H1 (cell line): ENCODE results near the gene ACAA1. TPM values are rescaled to one million over a fixed set of nuclear protein-coding genes. Genes with fewer than 3 reads are reported as not detected.

ENCODE experiments used
- CTBP2 ChIP-seq: IDR thresholded peaks from 2 replicates; pipeline ENCODE4 v1.7.0; 2011; ENCODE audit warnings: borderline replicate concordance, mild to moderate bottlenecking, moderate library complexity, mixed read lengths, low read length; ENCODE audit not compliant: insufficient read depth, insufficient read length
- RAD21 ChIP-seq, 2 experiments: IDR thresholded peaks in 1 of 2; conservative IDR thresholded peaks in 1 of 2; 2 replicates each; pipeline ENCODE4 v1.6.1; 2011; ENCODE audit warnings: low read depth in 2 of 2, low read length in 2 of 2, improper control_type of control experiment in 1 of 2, inconsistent platforms in 1 of 2, mild to moderate bottlenecking in 1 of 2, moderate library complexity in 1 of 2
- RXRA ChIP-seq: IDR thresholded peaks from 2 replicates; pipeline ENCODE4 v1.6.1; 2011; ENCODE audit warnings: low read depth, mild to moderate bottlenecking, low read length, moderate library complexity; ENCODE audit not compliant: insufficient read depth
- SIN3A ChIP-seq, 2 experiments: IDR thresholded peaks in 1 of 2; conservative IDR thresholded peaks in 1 of 2; 2 replicates each; pipeline ENCODE4 v1.6.1; 2011 to 2012; ENCODE audit warnings: low read length in 2 of 2, improper control_type of control experiment in 1 of 2, low read depth in 1 of 2, mild to moderate bottlenecking in 1 of 2
- SIRT6 ChIP-seq: IDR thresholded peaks from one replicate; pipeline ENCODE4 v1.7.1; 2012; ENCODE audit warnings: low read length, inconsistent platforms
- SP4 ChIP-seq: IDR thresholded peaks from 2 replicates; pipeline ENCODE4 v1.6.1; 2012; ENCODE audit warnings: low read length, inconsistent platforms
- YY1 ChIP-seq: IDR thresholded peaks from 2 replicates; pipeline ENCODE4 v1.6.1; 2011; ENCODE audit warnings: low read depth, mild to moderate bottlenecking, low read length
- ZNF274 ChIP-seq: IDR thresholded peaks from 2 replicates; pipeline ENCODE4 v1.7.0; 2012; ENCODE audit warnings: low read length, borderline replicate concordance; ENCODE audit errors: extremely low read depth
- polyA plus RNA-seq, 7 experiments: library from polyadenylated mRNA; depleted of rRNA in 3 of 7; stranded (reverse) in 5 of 7; unstranded in 2 of 7; fragments of >200 nt in 5 of 7; fragments of 200-250 nt in 2 of 7; gene quantifications; 1 replicate in 5 of 7; 2 replicates in 1 of 7; 4 replicates in 1 of 7; pipeline versions ENCODE4 v1.2.1 to v1.2.3, GENCODE V29; 2011 to 2013; ENCODE audit warnings: missing spikeins in 2 of 7, mixed read lengths in 2 of 7
- total RNA-seq: library from RNA; stranded (reverse); fragmentation: NEBNext Ultra II Directional; extraction: Animal tissue kit (Norgen Biotek cat#: 25700); gene quantifications from 2 replicates; pipeline ENCODE4 v1.2.1, GENCODE V29; 2021

Gene ACAA1
- total and polyA plus RNA-seq, 2 of the 8 experiments (the other 6 are each of a cell fraction or from before 2014, with no cell fraction given): 23.1 to 34.8 TPM

GRCh38 chr3:38089163-38089562 is 47.8 kb downstream of the ACAA1 start (continued):
- no peak for TF ChIP-seq RAD21 (IDR thresholded peaks at IDR 0.05 in 1 of 2, conservative IDR thresholded peaks at IDR 0.05 in 1 of 2; ENCODE audit: low read depth in 2 of 2, low read length in 2 of 2)
- no peak for TF ChIP-seq CTBP2
- TF ChIP-seq SP4: no peak
- TF ChIP-seq RXRA: no peak
- no peak for TF ChIP-seq ZNF274
- TF ChIP-seq SIRT6: no peak
- TF ChIP-seq YY1: no peak
- no peak for TF ChIP-seq SIN3A (conservative IDR thresholded peaks at IDR 0.05 in 1 of 2, IDR thresholded peaks at IDR 0.05 in 1 of 2; ENCODE audit: low read depth in 1 of 2, low read length in 2 of 2)
